GM10248 (cell line): ENCODE measurements around the gene CUL5.
"Not testable (repeated sequence)": the region's sequence is repeated elsewhere in the genome, so short reads cannot be mapped to it uniquely, and the experiment has no call there.

Experiments used
- CTCF ChIA-PET: fragments of 300-600 bp; sonication (Branson Sonifier 250); formaldehyde crosslinking; extraction: SDS; loops from one replicate; lab custom pipeline; 2021; ENCODE audit warnings: antibody characterized with exemption; lab: Yijun Ruan, JAX
- POLR2A ChIA-PET: fragments of 350-650 bp; sonication (Branson Sonifier 250); formaldehyde crosslinking; extraction: SDS; loops from one replicate; lab custom pipeline; 2020; ENCODE audit warnings: antibody characterized with exemption; lab: Yijun Ruan, JAX
- DNase-seq: peaks from one replicate; pipeline ENCODE4 v3.0.0; 2012; ENCODE audit errors: extremely low spot score
- CTCF ChIP-seq: IDR thresholded peaks from 2 replicates; pipeline ENCODE4 v1.5.1; 2012; ENCODE audit warnings: mild to moderate bottlenecking, low read depth; ENCODE audit errors: extremely low read depth, missing control alignments, control extremely low read depth

The CUL5 gene

GRCh38 chr11:108128772-108129171 is 120.1 kb downstream of the CUL5 start:
- no peak for TF ChIP-seq CTCF
- no peak for DNase-seq
- ChIA-PET CTCF (interaction anchor here (1.3 to 2.8 kb wide), 3 partner anchors 10 to 20 kb away, joined by 3 to 11 read pairs (median 5); no protein-coding TSS in a partner anchor), POLR2A (no interaction called here)

GRCh38 chr11:108131993-108132392 is 123.3 kb downstream of the CUL5 start:
- DNase-seq = no peak
- POLR2A ChIA-PET = interaction anchor here (0.7 kb wide), 1 partner anchor 58 kb away, joined by 3 read pairs; no protein-coding TSS in a partner anchor
- TF ChIP-seq CTCF = no peak
- CTCF ChIA-PET = interaction anchor here (1.4 kb wide), 1 partner anchor 10 kb away, joined by 3 read pairs; no protein-coding TSS in a partner anchor

- DNase-seq, POLR2A ChIA-PET: not testable (repeated sequence)
- CTCF ChIA-PET = interaction anchor here (1.0 to 1.3 kb wide), 2 partner anchors 10 to 14 kb away, joined by 4 read pairs; no protein-coding TSS in a partner anchor
These were observed 124.4 kb downstream of the CUL5 start for GRCh38 chr11:108132993-108133538.

DNA sequence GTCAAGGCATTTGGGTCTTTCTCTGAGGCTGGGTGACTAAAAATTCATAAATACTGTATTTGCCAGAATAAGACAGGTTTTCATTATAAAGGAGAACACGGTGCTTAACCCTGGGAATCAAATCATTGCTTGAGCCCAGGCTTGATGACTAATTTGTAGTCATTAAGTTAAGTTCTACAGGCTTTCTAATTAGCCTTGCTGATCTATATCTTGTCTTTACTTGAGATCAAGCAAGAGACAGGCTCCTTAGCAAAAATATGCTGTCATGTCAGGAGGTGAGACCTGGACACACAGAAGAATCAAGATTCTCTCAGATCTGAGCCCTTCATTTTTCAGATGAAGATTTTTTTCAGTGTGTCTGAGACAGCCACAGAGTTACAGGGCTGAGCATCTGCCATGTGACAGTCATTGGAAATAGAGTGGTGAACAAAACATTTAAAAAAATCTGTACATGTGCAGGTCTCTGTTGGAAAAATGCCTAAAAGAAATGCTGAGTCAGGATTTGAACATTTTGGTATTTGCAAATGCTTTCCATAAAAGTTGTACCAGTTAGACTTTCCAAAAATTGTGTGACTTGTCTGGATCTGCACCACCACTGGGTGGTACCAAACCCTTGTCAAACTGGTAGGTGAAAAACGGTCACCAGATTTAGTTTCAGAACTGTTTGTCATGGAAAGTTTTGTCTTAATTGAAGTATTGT is 127.3 kb downstream of the CUL5 start:
- POLR2A ChIA-PET = no interaction called here
- TF ChIP-seq CTCF = peak; percentile 45
- peak; percentile 38 for DNase-seq
- CTCF ChIA-PET = no interaction called here

GRCh38 chr11:108137212-108137611 is 128.5 kb downstream of the CUL5 start:
- DNase-seq = no peak
- CTCF ChIA-PET = interaction anchor here (0.6 to 2.1 kb wide), 4 partner anchors 18 to 511 kb away, joined by 3 to 5 read pairs (median 4); no protein-coding TSS in a partner anchor
- TF ChIP-seq CTCF = no peak
- POLR2A ChIA-PET = no interaction called here

- ChIA-PET POLR2A (no interaction called here), CTCF (interaction anchor here (0.9 to 1.4 kb wide), 4 partner anchors 10 to 24 kb away, joined by 3 to 7 read pairs (median 3); no protein-coding TSS in a partner anchor)
- no peak for DNase-seq
- TF ChIP-seq CTCF = no peak
These were observed 133.6 kb downstream of the CUL5 start for GRCh38 chr11:108142304-108142703.

DNA sequence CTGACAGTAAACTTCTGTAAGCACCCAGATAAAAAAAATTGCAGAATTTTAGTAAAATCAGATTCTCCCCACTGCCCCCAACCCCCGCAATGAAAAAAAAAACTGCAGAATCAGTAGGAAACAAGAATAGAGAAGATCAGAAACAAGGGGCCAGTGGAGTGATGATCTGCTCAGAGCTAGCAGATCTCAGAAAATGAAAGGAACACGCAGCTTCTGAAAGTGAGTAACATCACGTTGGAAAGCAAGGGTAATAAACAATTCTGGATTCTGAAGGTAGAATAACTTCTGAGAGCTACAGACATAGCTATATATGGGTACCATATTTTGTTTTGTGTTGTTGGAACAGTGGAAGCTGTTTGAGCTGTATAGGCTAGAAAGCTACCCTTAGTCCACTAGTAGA is 135.9 kb downstream of the CUL5 start:
- CTCF ChIA-PET = interaction anchor here (1.2 to 1.3 kb wide), 2 partner anchors 136 to 488 kb away, joined by 3 read pairs; partner anchors contain the start of gene CUL5
- no peak for TF ChIP-seq CTCF
- no peak for DNase-seq
- POLR2A ChIA-PET = no interaction called here
